OCI-M2 (cell line): ENCODE data around the gene SEM1.
"Not testable (repeated sequence)": the region's sequence is repeated elsewhere in the genome, so short reads cannot be mapped to it uniquely, and the experiment has no call there.

Experiments used
- DNase-seq: peaks from one replicate; lab custom pipeline; 2025; ENCODE audit not compliant: unreplicated experiment; lab: John Stamatoyannopoulos, UW

Gene SEM1

DNA sequence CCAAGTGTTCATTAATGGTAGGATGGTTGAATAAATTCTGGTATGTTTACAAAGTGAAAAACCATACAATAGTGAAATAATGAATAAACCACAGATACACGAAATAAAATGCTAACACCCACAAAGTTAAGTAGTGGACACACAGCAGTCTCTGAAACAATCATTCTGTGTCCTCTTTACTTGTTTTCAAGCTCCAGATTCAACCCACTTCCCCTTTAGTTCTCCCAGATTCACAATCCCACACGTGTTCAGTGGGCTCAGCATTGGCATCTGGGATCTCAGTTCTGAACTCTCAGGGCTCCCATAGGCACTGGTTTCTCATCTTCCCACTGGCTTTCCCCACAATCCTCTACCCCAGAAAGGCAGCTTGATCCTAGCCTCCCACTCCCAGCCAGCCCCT is 44.9 kb downstream of the SEM1 start:
- DNase-seq = no peak

- no peak for DNase-seq
These were observed 45.7 kb downstream of the SEM1 start for GRCh38 chr7:96663871-96664445.

DNA sequence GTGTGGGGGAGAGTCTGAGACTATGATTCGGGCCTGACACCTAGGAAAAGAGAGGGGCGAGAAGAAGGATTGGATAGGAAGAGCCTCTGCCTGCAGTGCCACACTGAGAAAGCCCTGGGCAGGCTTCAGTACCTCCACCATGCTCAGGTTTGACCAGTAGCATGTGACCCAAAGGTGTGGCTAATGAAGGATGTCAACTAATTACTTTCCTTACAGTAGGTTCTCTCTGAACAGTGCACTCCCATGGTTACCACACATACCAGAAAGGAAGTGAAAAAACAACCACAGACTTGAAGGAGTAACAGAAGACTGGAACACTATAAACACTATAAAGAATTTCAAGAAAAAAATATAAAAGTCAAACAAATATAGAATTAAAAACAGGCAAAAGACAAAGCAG is 46.2 kb downstream of the SEM1 start:
- DNase-seq = no peak

- DNase-seq = not testable (repeated sequence)
These were observed 47.5 kb downstream of the SEM1 start for GRCh38 chr7:96662151-96662550.

DNA sequence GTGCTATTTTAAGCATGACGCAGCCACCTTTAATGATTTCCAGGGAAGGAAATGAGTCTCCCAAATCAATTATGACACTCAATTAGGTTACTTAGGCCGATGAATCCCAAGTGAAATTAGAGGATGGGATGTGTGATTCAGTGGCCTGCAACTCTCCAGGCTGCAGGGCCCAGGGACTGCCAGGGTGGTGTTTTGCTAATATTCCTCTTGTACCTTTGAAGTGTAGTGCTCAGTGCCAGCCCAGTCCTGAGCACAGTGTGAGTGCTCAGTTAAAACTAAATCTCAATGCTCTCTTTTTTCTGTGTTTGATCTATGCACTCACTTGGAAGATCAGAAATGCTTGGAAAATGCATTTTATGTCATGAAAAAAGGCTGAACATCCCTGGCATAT is 51.6 kb downstream of the SEM1 start:
- no peak for DNase-seq

- no peak for DNase-seq
These were observed 52.2 kb downstream of the SEM1 start for GRCh38 chr7:96657347-96658021.

GRCh38 chr7:96655956-96656355 is 53.7 kb downstream of the SEM1 start:
- no peak for DNase-seq

DNA sequence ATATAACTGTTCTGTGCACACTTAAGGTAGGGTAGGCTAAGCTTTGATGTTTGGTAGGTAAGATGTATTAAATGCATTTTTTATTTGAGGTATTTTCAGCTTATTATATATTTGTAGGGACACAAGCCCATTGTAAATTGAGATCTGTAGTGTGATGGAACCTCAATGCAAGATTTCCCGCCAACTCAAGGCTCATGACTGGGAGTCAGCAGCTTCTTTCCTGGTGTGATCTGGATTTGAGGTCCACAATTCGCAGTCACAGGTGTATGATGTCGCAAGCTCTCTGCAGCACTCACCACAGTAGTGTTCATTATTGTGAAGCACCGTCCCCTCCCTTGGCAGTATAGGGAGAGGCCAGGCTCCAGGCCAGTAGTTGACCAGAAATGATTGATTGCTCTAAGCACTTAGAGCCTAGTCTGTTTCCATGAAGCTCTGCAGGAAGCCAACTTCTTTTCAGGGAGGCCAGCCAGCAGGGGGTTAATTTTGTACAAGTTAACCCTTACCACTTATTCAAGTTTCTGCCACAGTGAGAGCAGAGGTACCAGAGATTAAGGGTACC is 54.9 kb downstream of the SEM1 start:
- DNase-seq = no peak

DNA sequence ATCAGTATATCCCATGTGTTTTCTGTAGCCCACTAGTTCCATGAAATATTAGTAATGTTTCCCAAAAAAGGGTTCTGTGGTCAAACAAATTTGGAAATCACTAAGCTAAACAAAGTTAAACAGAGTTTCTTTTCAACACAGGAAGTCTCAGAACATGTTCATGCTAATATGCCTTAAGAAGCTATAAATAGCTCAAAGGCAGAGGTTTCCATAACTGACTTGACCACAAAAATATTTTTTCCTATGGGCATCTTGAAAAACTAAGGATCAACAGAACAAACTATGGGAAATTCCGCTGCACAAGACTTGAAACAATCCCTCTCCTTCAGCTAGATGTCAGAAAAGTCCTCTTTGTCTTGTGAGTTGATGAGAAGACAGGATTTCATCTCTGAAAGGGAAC is 59.7 kb downstream of the SEM1 start:
- DNase-seq = no peak

DNA sequence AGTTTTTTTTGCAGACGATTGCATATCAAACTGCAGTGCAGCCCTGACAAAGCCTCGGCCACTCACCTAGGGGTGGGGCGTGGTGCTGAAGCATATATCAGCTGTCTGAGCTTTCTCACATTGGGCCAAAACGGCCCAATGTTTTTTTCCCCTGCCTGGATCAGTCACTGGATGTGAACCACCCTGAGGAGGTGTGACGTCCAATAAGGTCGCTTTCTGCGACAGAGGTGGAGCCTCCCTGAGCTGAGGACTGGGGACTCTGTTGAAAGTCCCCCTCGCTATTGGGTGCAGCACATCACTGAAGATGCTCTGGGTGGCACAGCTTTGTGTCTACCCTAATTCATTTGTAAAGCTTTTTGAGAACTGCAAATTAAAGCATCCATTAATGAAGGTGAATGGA is 60.9 kb downstream of the SEM1 start:
- DNase-seq = no peak

- no peak for DNase-seq
These were observed 61.9 kb downstream of the SEM1 start for GRCh38 chr7:96647733-96648132.

- no peak for DNase-seq
These were observed 64.6 kb downstream of the SEM1 start for GRCh38 chr7:96645084-96645483.

- not testable (repeated sequence) for DNase-seq
These were observed 66.2 kb downstream of the SEM1 start for GRCh38 chr7:96643436-96643835.

DNA sequence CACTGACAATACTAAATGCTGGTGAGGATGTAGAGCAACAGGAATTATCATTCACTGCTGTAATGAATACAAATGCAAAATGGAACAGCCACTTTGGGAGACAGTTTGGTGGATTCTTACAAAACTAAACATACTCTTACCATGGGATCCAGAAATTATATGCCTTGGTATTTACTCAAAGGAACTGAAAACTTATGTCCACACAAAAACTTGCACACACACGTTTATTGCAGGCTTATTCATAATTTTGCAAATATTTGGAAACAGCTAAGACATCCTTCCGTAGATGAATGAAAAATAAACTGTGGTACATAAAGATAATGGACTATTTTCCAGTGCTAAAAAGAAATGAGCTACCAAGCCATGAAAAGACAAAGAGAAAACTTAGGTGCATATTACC is 69.6 kb downstream of the SEM1 start:
- no peak for DNase-seq
